Measurements from ENCODE around the gene BCDIN3D. TPM values are rescaled to one million over a fixed set of nuclear protein-coding genes. Genes with fewer than 3 reads are reported as not detected.

Gene BCDIN3D
- total RNA-seq, 1 experiment from 2014 or later = 4.5 TPM

DNA sequence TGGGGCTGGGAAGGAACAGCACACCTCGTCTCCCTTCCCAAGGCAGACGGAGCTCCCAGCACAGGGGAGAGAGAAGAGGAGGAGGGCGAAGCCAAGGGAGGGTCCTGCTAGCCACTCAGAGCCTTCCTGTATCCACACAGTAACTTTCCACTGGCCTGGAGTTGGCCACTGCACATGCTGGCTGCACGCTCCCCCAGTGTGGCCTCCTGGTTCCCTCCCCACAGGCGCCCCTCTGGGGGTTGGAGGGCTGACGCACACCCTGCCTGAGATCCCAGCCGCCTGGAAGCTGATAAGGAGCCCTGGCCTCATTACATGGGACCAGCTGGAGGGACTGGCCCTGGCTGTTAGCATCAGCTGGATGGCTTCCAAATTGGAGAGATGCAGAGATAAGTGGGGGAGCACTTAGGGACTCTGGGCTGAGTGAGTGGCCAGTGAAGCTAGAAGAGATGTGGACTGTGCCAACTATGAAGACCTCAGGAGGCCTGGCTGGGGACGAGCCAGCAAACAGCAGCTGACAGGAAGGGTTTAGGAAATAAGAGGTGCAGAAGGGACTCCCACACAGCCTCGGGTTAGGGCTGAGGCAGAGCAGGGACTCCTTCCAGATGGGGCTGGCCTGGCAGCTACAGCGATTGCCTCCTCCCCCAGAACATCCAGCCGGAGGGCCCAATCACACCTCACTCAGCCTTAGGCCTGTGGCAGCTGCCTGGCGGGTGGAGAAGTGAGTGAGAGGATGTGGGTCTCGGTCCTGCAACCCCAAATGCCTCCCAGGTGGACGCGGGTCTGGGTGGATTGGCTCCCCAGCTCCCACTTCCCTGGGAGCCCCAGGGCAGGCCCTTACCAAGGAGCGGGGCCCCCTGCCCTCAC, 26.3 kb upstream of the BCDIN3D start:
- Histone ChIP-seq H3K27me3 (ENCODE audit: low read length) (no peaks in the 10 kb centered on the region), H3K36me3 (ENCODE audit: low read depth, low read length) (no peaks in the 10 kb centered on the region), H3K4me1 (ENCODE audit: insufficient read depth, low read length) (peaks cover 8% of the 10 kb centered on the region), H2AFZ (ENCODE audit: low read length) (no peak overlapping the region), H3K4me2 (ENCODE audit: low read length) (no peak overlapping the region), H3F3A (ENCODE audit: low read length, unreplicated experiment) (no peaks in the 10 kb centered on the region), H3K27ac (ENCODE audit: low read length) (no peak overlapping the region), H3K9me3 (ENCODE audit: low read length) (no peaks in the 10 kb centered on the region), H3K9me2 (replicated peaks; ENCODE audit: low read length) (no peaks in the 10 kb centered on the region), H3K9ac (ENCODE audit: low read length) (no peak overlapping the region), H3K79me2 (ENCODE audit: low read length) (no peaks in the 10 kb centered on the region), H3K4me3 (ENCODE audit: low read length) (no peak overlapping the region), H4K20me1 (ENCODE audit: low read length) (no peaks in the 10 kb centered on the region)
- DNase-seq = no peak
- CTCF ChIA-PET = no interaction called here
- ATAC-seq = no peak
- no TSS peak for BruUV-seq (replicated peaks)
- intact Hi-C loops (cut with micrococcal nuclease) = loop anchor here (10.0 kb wide), 1 partner anchor 96 kb away; the partner anchor contains the start of gene AQP5
- TF ChIP-seq, protein P1, sequence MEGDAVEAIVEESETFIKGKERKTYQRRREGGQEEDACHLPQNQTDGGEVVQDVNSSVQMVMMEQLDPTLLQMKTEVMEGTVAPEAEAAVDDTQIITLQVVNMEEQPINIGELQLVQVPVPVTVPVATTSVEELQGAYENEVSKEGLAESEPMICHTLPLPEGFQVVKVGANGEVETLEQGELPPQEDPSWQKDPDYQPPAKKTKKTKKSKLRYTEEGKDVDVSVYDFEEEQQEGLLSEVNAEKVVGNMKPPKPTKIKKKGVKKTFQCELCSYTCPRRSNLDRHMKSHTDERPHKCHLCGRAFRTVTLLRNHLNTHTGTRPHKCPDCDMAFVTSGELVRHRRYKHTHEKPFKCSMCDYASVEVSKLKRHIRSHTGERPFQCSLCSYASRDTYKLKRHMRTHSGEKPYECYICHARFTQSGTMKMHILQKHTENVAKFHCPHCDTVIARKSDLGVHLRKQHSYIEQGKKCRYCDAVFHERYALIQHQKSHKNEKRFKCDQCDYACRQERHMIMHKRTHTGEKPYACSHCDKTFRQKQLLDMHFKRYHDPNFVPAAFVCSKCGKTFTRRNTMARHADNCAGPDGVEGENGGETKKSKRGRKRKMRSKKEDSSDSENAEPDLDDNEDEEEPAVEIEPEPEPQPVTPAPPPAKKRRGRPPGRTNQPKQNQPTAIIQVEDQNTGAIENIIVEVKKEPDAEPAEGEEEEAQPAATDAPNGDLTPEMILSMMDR (conservative IDR thresholded peaks at IDR 0.05; ENCODE audit: low read depth, low read length) = no peak
- no peak for TF ChIP-seq EZH2phosphoT487 (IDR thresholded peaks at IDR 0.05; ENCODE audit: borderline replicate concordance, low read length)
- no peak for TF ChIP-seq EZH2 (IDR thresholded peaks at IDR 0.05; ENCODE audit: low read length, unreplicated experiment)
- POLR2A ChIA-PET (ENCODE audit: unreplicated experiment) = interaction anchor here (0.6 kb wide), 1 partner anchor 179 kb away, joined by 6 read pairs; no protein-coding TSS in a partner anchor

DNA sequence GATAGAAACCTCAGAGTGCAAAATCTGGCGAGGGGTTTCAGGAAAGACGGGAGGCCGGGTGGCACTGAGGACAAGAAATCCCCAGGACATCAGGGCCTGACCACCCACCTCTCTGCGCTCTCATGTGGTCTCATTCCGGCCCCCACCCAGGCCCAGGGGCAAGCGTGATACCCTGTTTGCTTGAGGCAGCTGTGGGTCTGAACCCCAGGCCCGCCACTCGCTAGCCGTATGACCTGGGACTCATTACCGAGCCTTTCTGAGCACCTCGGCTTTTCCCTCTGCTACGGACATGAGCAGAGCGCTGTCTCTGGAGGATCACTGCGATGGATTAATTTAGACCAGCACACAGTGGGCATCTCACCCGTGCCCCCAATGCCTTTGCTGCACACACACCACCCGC, 25.5 kb upstream of the BCDIN3D start:
- H3K79me2 ChIP-seq (ENCODE audit: low read length) = no peaks in the 10 kb centered on the region
- ATAC-seq (no peak), DNase-seq (no peak)
- ChIA-PET CTCF (interaction anchor here (1.3 kb wide), 1 partner anchor 77 kb away, joined by 5 read pairs; no protein-coding TSS in a partner anchor), POLR2A (ENCODE audit: unreplicated experiment) (interaction anchor here (0.6 kb wide), 1 partner anchor 179 kb away, joined by 6 read pairs; no protein-coding TSS in a partner anchor)
- BruUV-seq (replicated peaks) = no TSS peak
- H3K27me3 ChIP-seq (ENCODE audit: low read length) = no peaks in the 10 kb centered on the region
- no peaks in the 10 kb centered on the region for H3F3A ChIP-seq (ENCODE audit: low read length, unreplicated experiment)
- no peaks in the 10 kb centered on the region for H3K9me3 ChIP-seq (ENCODE audit: low read length)
- no peaks in the 10 kb centered on the region for H4K20me1 ChIP-seq (ENCODE audit: low read length)
- no peak overlapping the region for H2AFZ ChIP-seq (ENCODE audit: low read length)
- TF ChIP-seq EZH2phosphoT487 (IDR thresholded peaks at IDR 0.05; ENCODE audit: borderline replicate concordance, low read length) (no peak), EZH2 (IDR thresholded peaks at IDR 0.05; ENCODE audit: low read length, unreplicated experiment) (no peak)
- TF ChIP-seq, protein P1 (conservative IDR thresholded peaks at IDR 0.05; ENCODE audit: low read depth, low read length) = no peak
- H3K9ac ChIP-seq (ENCODE audit: low read length) = no peak overlapping the region
- H3K4me3 ChIP-seq (ENCODE audit: low read length) = no peak overlapping the region
- H3K4me2 ChIP-seq (ENCODE audit: low read length) = no peak overlapping the region
- H3K9me2 ChIP-seq (replicated peaks; ENCODE audit: low read length) = no peaks in the 10 kb centered on the region
- peaks cover 8% of the 10 kb centered on the region for H3K4me1 ChIP-seq (ENCODE audit: insufficient read depth, low read length)
- intact Hi-C loops (cut with micrococcal nuclease) = loop anchor here (10.0 kb wide), 1 partner anchor 96 kb away; the partner anchor contains the start of gene AQP5
- no peaks in the 10 kb centered on the region for H3K36me3 ChIP-seq (ENCODE audit: low read depth, low read length)
- no peak overlapping the region for H3K27ac ChIP-seq (ENCODE audit: low read length)
